OCI-M2 (cell line): Measurements from ENCODE around the gene SELENON.

ENCODE experiments used
- DNase-seq: peaks from one replicate; lab custom pipeline; 2025; ENCODE audit not compliant: unreplicated experiment; lab: John Stamatoyannopoulos, UW

SELENON gene

DNA sequence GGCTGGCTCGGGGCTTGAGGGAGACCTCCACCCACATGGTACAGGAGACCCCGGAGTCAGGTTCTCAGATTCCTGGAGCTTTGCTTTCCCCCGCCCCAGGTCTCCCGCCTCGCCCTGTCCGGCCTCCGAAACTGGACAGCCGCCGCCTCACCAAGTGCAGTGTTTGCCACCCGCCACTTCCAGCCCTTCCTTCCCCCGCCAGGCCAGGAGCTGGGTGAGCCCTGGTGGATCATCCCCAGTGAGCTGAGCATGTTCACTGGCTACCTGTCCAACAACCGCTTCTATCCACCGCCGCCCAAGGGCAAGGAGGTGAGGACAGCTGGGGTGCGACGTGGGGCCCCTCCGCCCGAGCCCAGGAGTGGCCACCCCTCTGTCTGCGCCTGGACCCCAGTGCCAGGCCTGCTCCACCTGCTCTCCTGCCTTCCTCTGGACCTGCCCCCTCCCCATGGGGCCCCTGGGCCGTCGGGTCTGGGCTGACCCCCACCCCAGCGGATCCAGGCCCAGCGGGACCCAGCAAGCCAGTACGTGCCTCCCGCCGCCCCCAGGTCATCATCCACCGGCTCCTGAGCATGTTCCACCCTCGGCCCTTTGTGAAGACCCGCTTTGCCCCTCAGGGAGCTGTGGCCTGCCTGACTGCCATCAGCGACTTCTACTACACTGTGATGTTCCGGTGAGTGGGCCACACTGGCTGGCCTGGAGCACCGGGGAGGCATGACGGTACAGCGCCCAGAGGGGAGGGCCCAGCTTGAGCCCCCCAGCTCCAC, 8.7 kb downstream of the SELENON start:
- DNase-seq = no peak

- no peak for DNase-seq
These were observed 9.4 kb downstream of the SELENON start for GRCh38 chr1:25809283-25809926.

- no peak for DNase-seq
These were observed 9.9 kb downstream of the SELENON start for GRCh38 chr1:25809929-25810328.

DNA sequence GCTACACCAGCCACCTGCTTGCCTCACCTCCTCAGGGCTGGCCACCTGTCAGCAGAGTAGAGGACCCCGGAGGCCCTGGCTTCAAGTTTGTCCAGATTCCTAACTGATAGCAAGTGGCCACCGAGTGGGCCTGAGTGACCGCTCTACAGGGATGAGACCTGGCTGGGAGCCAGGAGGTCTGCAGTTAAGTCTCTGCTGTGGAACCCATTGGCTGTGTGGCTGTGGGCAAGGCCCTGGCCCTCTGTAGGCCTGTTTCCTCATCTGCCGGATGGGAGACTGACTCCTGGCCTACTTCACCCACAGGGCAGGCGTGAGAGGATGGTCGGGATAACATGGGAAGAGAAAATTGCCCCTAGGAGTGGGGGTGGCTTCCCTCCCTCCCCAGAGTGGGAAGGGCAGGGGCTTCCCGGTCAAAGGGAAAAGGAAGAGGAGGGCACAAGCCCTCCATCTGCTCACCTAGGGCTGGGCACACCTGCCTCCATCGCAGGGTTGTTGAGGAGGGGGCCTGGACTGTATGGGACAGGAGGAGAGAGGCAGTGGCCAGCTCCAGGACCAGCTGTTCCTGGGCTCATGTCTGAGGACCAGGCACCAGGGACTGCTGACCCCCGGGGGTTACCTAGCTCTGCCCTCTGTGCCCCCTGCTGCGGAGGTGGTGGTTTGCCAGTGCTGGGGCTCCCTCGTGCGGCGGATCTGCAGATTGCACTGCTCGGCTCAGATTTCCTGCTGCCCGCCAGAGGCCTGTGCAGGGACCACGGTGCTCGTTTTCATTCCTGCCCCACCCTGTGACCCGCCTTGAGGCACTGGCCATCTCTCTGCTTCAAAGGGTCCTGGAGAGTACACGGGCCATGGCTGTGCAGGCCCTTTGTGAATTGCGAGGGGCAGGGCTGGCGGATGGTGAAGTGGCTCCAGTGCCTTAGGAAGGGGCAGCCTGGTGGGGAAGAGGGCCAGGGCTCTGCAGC, 10.6 kb downstream of the SELENON start:
- DNase-seq = no peak

DNA sequence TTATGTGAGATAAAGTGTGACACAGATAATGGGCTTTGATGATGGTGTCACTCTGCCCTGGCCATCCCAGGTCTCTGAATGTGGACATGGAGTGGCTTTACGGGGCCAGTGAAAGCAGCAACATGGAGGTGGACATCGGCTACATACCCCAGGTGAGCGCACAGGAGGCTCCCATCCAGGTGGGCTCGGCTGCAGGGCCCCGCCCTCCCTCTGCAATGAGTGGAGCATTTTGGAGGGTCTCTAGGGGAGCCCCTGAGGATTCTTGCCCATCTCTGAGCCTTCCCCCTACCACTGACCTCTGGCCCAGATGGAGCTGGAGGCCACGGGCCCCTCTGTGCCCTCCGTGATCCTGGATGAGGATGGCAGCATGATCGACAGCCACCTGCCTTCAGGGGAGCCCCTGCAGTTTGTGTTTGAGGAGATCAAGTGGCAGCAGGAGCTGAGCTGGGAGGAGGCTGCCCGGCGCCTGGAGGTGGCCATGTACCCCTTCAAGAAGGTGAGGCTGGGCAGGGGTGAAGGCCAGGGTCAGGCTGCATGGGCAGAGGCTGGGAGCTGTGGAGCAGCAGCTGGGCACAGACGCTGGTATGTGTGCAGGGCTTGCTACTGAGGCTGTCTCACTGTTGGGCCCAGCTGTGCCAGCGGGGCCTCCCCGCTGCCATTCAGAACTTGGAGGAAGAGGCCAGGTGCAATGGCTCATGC, 11.5 kb downstream of the SELENON start:
- DNase-seq = no peak

GRCh38 chr1:25813071-25813733, 13.2 kb downstream of the SELENON start:
- no peak for DNase-seq

GRCh38 chr1:25813734-25814471, 13.9 kb downstream of the SELENON start:
- no peak for DNase-seq

DNA sequence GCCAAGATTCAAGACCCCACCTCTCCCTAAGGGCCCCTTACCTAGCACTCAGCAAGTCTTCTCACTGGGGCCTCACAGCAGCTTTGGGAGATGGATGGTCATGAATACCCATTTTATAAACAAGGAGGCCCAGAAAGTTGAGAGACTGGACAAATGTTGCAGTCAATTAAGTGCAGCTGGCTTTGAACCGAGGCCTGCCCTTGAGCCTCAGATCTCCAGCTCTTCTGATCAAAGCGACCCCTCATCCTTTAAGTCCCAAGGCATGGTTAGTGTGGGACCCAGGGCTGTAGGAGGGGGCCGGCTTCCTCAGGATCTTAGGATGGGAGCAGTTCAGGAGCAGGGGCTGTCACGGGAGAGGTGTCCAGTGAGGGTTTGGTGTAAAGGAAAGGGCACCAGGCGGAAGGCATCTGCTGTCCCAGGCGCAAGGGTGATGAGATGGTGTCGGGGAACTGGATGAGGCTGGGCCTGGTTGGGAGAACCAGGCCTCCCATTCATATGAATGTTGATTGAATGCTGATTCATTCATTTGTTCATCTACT, 14.6 kb downstream of the SELENON start:
- no peak for DNase-seq

DNA sequence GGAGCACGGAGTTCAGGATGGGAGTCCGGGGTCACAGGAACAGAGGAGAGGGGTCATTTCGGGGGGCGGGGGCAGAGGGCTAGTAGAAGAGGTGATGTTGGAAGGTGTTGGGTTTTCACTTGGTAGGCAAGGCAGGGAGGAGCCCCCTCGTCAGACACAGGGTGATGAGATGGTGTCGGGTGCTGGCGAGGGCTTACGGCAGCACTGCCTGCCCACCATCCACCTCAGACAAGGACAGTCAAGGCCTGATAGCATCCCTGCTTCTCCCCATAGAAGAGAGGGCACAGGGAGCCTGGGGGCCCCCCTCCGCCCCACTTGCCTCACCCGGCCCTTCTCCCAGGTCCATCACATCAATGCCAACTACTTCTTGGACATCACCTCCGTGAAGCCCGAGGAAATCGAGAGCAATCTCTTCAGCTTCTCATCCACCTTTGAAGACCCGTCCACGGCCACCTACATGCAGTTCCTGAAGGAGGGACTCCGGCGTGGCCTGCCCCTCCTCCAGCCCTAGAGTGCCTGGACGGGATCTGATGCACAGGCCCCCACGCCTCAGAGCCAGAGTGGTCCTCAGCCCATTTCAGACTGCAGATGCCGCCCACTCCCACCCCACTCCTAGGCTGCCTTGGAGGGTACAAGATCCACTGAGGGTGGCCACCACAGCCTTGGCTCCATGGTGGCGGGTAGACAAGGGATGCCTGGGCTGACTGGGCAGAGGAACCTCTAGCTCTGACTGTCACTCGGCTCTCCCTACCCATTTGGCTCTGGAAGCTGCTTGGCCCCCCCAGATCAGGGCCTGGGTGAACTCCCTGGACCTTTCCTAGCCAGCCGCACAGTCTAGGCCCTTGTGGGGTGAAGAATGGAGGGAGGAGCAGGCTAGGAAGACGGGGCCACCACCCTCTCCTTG, 15.5 kb downstream of the SELENON start:
- DNase-seq = no peak

GRCh38 chr1:25816112-25816718, 16.2 kb downstream of the SELENON start:
- DNase-seq = no peak

DNA sequence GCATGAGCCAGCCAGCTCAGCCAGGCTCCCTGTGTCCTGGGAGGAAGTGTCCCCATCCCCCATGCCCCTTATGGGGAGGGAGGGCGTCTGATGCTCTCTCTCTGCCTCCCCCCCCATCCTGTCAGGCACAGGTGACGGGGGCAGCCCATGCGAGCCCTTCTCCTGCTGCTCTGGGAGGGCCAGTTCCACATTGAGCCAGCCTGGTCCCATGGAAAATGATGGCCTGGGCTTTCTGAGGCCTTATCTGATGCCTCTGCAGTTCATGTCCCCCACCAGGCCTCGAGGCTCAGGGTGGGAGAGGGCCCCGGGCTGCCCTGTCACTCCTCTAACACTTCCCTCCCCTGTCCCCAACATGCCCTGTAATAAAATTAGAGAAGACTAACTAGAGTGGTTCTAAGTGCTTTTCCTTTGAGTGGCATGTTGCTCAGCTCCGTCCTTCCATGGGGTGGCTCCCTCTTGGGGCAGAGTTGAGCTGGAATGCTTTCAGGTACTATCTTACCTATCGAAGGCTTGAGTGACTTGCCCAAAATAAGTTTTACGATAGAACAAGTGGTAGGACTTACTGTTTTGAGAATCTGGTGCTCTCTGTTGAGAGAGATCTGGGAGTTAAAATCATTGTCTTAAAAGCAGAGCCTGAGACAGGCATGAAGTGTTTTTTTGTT, 18.0 kb downstream of the SELENON start:
- DNase-seq = no peak

- DNase-seq = no peak
These were observed 18.6 kb downstream of the SELENON start for GRCh38 chr1:25818569-25818968.

DNA sequence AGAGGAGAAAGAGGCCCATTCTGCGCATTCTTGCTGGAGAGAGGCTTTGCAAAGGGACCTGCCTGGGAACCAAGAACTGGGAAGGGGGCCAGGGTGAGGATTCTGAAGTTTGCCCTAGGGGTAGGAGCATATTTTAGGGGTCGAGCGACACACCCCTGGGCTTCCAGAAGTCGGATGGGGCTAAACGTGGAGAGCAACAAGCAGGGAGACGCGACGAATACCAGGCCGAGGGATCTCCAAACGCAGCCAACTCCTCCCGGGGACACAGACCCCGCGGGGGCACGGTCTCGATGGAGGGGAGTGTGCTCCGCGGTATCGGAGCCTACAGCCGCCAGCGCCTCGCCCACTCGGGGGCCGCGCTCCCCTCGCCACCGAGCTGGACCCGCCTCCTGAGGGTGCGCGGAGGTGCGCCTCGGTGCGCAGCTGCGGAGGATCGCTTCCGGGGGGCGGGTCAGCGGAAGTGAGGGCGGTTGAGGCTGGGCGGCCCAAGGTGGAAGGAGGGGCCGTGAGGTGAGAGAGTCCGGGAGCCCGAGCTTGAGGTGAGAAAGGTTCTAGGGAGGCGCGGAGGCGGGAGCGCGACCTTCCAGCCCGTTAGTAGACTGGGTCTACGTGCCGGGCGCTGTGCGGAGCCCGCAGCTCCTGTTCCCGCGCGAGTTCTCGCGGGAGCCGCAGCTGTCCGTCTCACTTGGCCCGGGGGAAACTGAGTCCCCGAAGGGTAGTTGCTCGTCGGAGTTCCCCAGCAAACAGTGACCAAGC, 19.7 kb downstream of the SELENON start, which contains the start of gene MTFR1L:
Gene MTFR1L (plus strand): TSS at position 464 of the 756 bp plus-strand sequence. CDS start 3,151 bp downstream, outside the sequence.
- no peak for DNase-seq

- no peak for DNase-seq
These were observed 20.5 kb downstream of the SELENON start for GRCh38 chr1:25820247-25821111.

- DNase-seq = no peak
These were observed 21.1 kb downstream of the SELENON start for GRCh38 chr1:25821112-25821476.

GRCh38 chr1:25821630-25822091, 21.7 kb downstream of the SELENON start:
- DNase-seq = no peak
